Measurements from ENCODE around the gene LUZP2.
"Not testable (repeated sequence)": the region's sequence is repeated elsewhere in the genome, so short reads cannot be mapped to it uniquely, and the experiment has no call there.

The LUZP2 gene

DNA sequence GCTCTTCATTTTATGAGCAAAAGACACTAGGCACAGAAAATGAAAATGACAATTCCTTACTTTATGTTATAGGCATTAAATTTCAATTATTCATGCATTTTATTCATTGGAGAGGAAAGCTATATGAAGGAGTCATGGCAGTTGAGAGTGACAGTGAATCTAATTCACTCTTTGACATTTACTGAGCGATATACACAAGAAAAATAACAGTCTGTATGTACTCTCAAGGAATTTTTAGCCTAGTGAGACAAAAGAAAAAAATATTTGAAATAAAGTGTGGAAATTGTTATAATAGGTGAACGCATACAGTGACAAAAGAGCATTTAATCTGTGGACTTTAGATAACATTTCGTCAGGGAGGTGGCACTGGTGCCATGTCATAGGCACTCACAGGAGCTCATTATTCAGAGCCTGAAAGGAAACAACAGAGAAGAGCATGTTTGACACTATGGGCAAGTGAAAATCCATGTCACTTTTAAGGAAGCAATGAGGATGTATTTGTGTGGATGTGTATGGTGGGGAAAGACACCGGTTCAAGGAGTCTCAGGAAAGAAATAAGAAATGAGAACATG is 323.1 kb downstream of the LUZP2 start:
- DNase-seq (ENCODE audit: low read depth in 2 of 2), result no peak

DNA sequence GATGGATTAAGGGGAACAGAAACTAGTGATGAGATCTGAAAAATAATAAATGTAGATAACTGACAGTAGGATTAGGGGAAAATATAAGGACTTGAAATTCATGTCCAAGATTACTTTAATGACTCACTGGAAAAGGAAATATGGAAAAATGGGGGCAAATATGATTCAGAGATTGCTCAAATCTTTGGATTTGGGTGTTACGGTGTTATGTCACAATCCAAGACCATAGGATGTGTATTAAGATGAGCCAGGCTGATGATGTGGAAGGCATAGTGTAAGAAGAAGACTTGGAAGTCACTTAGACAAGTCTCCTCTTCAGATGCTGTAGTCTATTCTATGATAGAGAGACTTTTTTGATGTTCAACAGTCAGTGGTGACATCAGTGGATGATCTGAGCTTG is 323.7 kb downstream of the LUZP2 start:
- no peak for DNase-seq (ENCODE audit: low read depth in 2 of 2)

GRCh38 chr11:24828938-24829605 is 332.2 kb downstream of the LUZP2 start:
- no peak for DNase-seq (ENCODE audit: low read depth in 2 of 2)

- no peak for DNase-seq (ENCODE audit: low read depth in 2 of 2)
Measured at GRCh38 chr11:24833573-24833972, 336.7 kb downstream of the LUZP2 start.

- no peak for DNase-seq (ENCODE audit: low read depth in 2 of 2)
Measured at GRCh38 chr11:24837112-24837511, 340.3 kb downstream of the LUZP2 start.

GRCh38 chr11:24842308-24842707 is 345.5 kb downstream of the LUZP2 start:
- DNase-seq (ENCODE audit: low read depth in 2 of 2), result no peak

DNA sequence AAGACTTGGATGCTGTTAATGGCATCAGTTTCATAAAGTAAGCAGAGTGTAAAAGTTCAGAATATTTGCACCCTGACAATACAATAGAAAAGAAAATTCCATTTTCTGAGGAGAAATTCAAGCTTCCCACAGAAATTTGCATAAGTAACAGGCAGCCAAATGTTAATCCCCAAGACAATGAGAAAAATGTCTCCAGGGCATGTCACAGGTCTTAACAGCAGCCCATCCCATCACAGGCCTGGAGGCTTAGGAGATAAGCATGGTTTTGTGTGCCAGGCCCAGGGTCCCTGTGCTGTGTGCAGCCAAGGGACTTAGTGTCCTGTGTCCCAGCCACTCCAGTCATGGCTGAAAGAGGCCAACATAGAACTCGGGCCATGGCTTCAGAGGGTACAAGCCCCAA is 347.6 kb downstream of the LUZP2 start:
- no peak for DNase-seq (ENCODE audit: low read depth in 2 of 2)

GRCh38 chr11:24848857-24849256 is 352.0 kb downstream of the LUZP2 start:
- DNase-seq (ENCODE audit: low read depth in 2 of 2), result no peak

- DNase-seq (ENCODE audit: low read depth in 2 of 2), result no peak
Measured at GRCh38 chr11:24855951-24856350, 359.1 kb downstream of the LUZP2 start.

DNA sequence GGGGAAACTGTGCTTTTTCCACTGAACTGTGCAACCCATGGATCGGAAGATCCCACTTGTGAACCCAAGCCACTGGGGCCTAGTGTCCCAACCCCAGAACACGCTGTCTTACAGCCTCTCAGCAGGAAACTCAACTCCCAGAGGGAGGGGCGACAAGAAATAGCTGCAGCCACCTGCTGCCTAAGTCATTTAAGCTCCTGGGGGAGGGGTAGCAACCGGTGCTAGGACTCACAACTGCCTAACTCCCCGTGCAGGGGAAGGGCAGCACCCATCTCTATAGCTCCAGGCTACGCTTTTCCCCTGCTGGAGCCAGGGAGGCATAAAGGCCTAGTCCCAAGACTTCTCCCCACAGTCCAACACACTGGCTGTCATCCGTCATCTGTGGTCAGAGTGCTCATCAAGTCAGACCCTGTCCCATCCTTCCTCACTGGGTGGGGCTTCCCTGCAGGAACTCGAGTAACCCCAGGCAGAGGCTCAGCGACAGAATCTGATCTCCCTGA is 363.0 kb downstream of the LUZP2 start:
- no peak for DNase-seq (ENCODE audit: low read depth in 2 of 2)

GRCh38 chr11:24861440-24861839 is 364.6 kb downstream of the LUZP2 start:
- no peak for DNase-seq (ENCODE audit: low read depth in 2 of 2)

GRCh38 chr11:24866743-24867142 is 369.9 kb downstream of the LUZP2 start:
- DNase-seq (ENCODE audit: low read depth in 2 of 2), result no peak

DNA sequence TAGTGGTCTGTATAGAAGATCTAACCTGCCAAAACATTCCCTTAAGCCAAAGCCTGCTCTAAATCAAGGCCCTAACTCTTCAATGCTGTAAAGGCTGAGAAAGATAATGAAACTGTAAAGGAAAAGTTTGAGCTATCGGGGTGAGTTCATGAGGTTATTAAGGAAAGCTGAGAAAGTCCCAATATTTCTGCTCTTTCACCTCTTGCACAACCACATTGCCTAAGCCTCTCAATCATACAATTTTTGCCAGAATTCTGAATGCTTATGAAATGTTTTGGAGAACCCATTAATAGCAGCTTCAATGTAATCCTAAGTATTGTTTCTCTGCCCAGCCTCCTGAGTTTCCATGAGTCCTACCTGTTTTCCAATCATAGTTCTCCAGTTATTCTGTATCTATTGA is 373.2 kb downstream of the LUZP2 start:
- DNase-seq (ENCODE audit: low read depth in 2 of 2), result no peak

DNA sequence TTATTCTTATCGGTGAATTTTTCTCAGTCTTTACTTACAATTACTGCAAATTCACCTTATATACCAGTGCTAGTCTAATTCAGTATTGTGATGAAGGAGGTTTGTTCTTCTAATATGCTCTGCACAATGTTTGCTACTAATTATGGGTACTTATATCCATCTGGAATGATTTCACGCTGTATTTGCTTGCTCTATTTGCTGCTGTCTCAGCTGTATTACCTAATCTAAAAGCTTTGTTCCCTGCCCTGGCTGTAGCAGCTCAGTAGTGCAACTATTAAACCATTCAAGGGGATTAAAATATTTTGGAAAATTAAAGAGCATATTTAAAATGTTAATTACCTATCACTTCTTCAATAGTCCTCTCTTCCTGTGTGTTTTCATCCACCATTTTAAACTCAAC is 375.3 kb downstream of the LUZP2 start:
- no peak for DNase-seq (ENCODE audit: low read depth in 2 of 2)

- DNase-seq (ENCODE audit: low read depth in 2 of 2), result no peak
Measured at GRCh38 chr11:24872651-24873311, 375.9 kb downstream of the LUZP2 start.

DNA sequence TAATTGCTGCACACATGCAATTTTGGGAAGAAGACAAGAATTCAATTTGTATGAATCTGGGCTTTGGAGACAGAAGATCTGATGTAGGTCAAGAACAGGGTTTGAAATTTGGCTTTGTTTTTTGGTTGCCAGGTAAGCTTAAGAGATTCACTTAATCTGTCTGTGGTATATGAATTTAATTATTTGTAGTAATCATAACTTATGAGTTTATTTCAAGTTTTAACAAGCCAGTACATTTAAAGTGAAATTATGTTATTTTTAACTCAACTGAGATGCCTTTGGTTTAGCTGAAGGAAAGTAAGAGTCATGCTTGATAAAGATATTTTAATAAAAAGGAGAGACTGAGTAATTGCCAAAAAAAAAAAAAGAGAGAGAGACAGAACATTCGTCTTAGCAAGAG is 384.1 kb downstream of the LUZP2 start:
- DNase-seq (ENCODE audit: low read depth in 2 of 2), result no peak

GRCh38 chr11:24885580-24886173 is 388.8 kb downstream of the LUZP2 start:
- no peak for DNase-seq (ENCODE audit: low read depth in 2 of 2)

- DNase-seq (ENCODE audit: low read depth in 2 of 2), result no peak
Measured at GRCh38 chr11:24886880-24887619, 390.2 kb downstream of the LUZP2 start.

- no peak for DNase-seq (ENCODE audit: low read depth in 2 of 2)
Measured at GRCh38 chr11:24890426-24890825, 393.6 kb downstream of the LUZP2 start.

DNA sequence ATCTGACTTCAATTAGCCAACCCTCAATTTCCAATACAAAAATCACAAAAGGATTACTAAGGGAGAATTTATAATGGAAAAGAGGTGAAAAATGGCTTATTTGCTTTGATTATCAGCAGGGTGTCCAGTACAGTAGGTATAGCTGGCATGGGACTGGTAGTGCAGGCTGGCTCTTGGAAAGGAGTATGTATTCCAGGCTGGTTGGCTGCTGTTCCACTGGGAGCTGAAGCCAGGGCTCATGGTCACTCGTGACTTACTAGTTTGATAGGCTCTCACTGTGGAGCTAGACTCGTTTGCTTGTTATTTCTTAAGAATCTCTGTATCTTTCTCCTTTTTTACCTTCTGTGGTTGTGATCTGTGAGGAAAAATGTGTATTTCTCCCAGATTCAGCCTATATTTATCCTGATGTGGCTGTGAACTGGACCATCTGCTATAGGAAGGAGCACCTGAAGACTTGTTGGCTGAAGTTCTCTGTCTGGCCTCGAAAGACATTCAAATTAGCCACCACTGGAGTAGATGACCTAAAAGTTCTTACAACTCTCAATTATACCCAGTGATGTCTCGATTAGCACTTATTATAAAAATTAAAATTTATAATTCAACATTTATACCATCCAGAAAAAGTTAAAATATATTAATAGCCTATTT is 395.1 kb downstream of the LUZP2 start:
- DNase-seq (ENCODE audit: low read depth in 2 of 2), result not testable (repeated sequence)

DNA sequence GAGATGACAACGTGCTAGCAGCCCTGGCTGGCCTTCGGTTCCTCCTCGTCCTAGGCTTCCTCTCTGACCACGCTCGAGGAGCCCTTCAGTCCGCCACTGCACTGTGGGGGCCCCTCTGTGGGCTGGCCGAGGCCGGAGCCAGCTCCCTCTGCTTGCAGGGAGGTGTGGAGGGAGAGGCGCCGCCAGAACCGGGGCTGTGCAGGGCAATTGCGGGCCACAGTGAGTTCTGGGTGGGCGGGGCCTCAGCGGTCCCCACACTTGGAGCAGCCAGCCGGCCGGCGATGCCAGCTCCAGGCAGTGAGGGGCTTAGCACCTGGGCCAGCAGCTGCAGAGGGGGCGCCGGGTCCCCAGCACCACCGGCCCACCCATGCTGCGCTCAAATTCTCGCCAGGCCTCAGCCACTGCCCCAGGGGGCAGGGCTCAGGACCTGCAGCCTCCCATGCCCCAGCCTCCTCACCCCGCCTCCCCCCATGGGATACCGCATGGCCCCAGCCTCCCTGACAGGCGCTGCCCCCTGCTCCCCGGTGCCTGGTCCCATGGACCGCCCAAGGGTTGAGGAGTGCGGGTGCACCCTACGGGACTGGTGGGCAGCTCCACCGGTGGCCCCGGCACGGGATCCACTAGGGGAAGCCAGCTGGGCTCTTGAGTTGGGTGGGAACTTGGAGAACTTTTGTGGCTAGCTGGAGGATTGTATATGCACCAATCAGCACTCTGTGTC is 399.4 kb downstream of the LUZP2 start:
- no peak for DNase-seq (ENCODE audit: low read depth in 2 of 2)

Measured in fibroblast of skin of left quadriceps (primary cell).